ENCODE data around the gene POLL.

Gene POLL

GRCh38 chr10:101573885-101574753 lies 13.9 kb downstream of the POLL start:
- DNase-seq: no peak

- DNase-seq: no peak
Measured at GRCh38 chr10:101572785-101573184, 15.3 kb downstream of the POLL start.

GRCh38 chr10:101572126-101572525 lies 15.9 kb downstream of the POLL start:
- DNase-seq: no peak

GRCh38 chr10:101571271-101571925 lies 16.7 kb downstream of the POLL start:
- no peak for DNase-seq

- DNase-seq: no peak
Measured at GRCh38 chr10:101570428-101571270, 17.4 kb downstream of the POLL start.

- peak; percentile 72 for DNase-seq
Measured at GRCh38 chr10:101569622-101570427, 18.2 kb downstream of the POLL start.

- DNase-seq: no peak
Measured at GRCh38 chr10:101569323-101569621, 18.8 kb downstream of the POLL start.

- DNase-seq: no peak
Measured at GRCh38 chr10:101568054-101568745, 19.9 kb downstream of the POLL start.

- DNase-seq: no peak
Measured at GRCh38 chr10:101567165-101568006, 20.7 kb downstream of the POLL start.

GRCh38 chr10:101566333-101567164 lies 21.5 kb downstream of the POLL start:
- DNase-seq: no peak

- DNase-seq: no peak
Measured at GRCh38 chr10:101565936-101566332, 22.1 kb downstream of the POLL start.

- DNase-seq: no peak
Measured at GRCh38 chr10:101565370-101565900, 22.6 kb downstream of the POLL start.

GRCh38 chr10:101564490-101564991 lies 23.5 kb downstream of the POLL start:
- DNase-seq: no peak

GRCh38 chr10:101563497-101564040 lies 24.5 kb downstream of the POLL start:
- no peak for DNase-seq

- no peak for DNase-seq
Measured at GRCh38 chr10:101563007-101563406, 25.1 kb downstream of the POLL start.

GRCh38 chr10:101562231-101562630 lies 25.8 kb downstream of the POLL start:
- no peak for DNase-seq

- no peak for DNase-seq
Measured at GRCh38 chr10:101561068-101561915, 26.8 kb downstream of the POLL start.

Measured in central memory CD4-positive, alpha-beta T cell (primary cell).